GM12872 (cell line): ENCODE measurements around the gene PODNL1.

Source experiments
- TF ChIP-seq, protein P1 (sequence below): IDR thresholded peaks from 3 replicates; pipeline ENCODE4 v1.5.1; 2011; ENCODE audit warnings: low read depth, mild to moderate bottlenecking, low read length, moderate library complexity; ENCODE audit not compliant: insufficient read depth

PODNL1 gene

DNA sequence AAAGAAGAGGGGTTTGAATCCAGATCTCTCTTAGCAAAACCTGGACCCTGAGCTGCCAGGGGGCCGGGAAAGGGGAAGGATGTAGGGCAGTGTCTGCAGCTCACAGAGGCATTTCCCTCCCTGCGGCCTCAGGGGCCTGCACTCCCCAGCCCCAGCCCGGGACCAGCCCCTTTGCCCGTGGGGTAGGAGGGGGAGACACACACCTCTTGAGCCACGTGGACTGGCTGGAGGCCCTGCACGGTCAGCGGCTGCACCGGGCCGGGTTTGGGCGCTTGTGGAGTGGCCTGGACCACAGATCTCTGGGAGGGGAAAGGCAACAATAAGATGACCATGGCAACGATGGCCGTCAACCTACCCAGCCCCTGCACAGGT is 41.0 kb upstream of the PODNL1 start:
- TF ChIP-seq, protein P1, sequence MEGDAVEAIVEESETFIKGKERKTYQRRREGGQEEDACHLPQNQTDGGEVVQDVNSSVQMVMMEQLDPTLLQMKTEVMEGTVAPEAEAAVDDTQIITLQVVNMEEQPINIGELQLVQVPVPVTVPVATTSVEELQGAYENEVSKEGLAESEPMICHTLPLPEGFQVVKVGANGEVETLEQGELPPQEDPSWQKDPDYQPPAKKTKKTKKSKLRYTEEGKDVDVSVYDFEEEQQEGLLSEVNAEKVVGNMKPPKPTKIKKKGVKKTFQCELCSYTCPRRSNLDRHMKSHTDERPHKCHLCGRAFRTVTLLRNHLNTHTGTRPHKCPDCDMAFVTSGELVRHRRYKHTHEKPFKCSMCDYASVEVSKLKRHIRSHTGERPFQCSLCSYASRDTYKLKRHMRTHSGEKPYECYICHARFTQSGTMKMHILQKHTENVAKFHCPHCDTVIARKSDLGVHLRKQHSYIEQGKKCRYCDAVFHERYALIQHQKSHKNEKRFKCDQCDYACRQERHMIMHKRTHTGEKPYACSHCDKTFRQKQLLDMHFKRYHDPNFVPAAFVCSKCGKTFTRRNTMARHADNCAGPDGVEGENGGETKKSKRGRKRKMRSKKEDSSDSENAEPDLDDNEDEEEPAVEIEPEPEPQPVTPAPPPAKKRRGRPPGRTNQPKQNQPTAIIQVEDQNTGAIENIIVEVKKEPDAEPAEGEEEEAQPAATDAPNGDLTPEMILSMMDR = no peak

DNA sequence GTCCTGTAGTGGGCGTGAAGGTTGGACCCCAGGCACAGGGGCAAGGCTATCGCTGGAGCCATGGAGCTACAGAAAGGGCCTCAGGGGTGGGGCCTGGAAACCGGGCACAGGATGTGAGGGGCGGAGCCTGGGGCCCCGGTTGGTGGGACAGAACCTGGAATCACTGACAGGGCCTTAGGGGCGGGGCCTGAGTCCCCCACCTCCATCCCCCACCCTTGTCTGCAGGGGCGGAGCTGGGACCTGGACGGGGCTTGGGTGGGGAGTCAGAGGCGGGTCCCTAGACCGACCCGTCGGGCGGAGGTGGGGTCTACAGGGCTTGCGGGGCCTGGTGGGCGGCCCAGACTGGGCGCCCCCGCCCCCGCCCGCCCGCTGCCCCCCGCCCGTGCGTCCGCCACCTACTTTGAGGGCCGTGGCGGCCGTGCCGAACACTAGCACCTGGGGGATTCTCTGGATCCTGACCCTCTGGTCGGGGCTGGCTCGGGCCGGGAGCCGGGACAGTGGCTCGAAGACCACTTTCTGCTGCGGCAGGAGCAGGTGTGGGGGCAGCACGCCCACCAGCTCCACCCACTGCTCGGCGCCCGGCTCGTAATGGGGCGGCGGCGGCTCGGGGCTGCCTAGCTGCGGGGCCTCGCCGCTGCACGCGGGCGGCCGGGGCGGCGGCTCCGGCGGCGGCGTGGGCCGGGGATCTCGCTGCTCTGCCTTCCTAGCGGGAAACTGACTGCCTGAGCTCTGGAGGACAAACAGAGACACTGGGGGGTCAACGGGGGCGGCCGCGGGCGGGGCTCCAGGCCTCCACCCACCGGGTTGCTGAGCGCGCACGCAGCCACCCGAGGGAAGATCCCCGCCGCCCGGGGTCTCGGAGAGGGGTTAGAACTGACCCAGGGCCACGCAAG is 40.4 kb upstream of the PODNL1 start:
- TF ChIP-seq, protein P1 = no peak

GRCh38 chr19:13977803-13978202 is 39.6 kb upstream of the PODNL1 start:
- TF ChIP-seq, protein P1 = no peak

DNA sequence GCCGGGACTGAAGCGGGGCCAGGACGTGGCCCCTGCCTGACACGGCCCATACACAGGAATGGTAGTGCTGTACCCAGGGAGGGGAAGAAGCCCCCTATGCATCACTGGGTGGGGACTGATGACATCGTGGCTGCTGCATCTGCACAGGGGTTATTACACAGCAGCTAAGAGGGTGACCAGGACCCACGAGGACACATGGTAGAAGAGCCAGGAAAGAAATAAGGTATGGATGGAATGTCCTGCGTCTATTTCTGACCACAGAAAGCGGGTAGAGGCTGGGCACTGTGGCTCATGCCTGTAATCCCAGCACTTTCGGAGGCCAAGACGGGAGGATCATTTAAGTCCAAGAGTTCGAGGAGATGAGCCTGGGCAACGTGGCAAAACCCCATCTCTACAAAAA is 38.2 kb upstream of the PODNL1 start:
- TF ChIP-seq, protein P1 = no peak

DNA sequence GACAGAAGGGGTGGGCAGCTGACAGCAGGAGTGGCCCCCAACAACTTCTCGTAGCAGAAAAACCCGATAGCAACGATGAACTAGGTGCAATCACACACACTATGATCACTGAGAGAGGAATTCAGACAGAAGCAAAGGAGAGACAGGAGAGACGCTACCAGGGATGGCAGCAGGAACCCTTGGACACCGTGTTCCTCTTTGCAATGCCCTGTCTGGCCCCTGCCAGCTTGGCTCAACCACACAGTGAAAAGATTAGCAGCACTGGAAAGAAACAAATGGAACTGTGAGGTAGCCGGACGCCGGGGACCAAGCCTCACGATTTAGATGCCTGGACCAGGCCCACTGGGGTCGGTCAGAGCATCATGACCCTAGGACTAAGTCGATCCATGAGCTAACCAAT is 37.7 kb upstream of the PODNL1 start:
- TF ChIP-seq, protein P1 = no peak

DNA sequence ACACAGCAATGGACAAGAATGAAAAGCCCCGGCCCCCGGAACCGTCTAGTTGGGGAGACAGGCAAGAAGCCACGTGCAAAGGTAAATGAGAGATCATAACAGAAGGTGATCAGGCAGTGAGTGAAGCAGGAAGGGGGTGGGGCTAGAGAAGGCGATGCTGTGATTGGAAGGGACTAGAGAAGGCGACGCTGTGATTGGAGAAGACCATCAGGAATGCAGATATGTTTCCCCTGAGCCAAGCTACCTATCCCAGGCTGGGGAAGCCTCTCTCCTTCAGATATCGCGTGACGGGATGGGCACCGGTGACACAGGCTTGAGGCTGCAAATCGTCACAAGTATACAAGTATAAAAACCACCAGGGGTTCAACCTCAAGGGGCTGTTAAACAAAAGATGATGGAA is 35.9 kb upstream of the PODNL1 start:
- TF ChIP-seq, protein P1 = no peak

- TF ChIP-seq, protein P1 = no peak
Measured at GRCh38 chr19:13972368-13973155, 34.3 kb upstream of the PODNL1 start.
